ENCODE results near the gene PDXDC1. TPM values are rescaled to one million over a fixed set of nuclear protein-coding genes. Genes with fewer than 3 reads are reported as not detected.
"Not testable (repeated sequence)": the region's sequence is repeated elsewhere in the genome, so short reads cannot be mapped to it uniquely, and the experiment has no call there.

Gene PDXDC1
- total RNA-seq, 1 experiment from 2014 or later, result 75.9 TPM

DNA sequence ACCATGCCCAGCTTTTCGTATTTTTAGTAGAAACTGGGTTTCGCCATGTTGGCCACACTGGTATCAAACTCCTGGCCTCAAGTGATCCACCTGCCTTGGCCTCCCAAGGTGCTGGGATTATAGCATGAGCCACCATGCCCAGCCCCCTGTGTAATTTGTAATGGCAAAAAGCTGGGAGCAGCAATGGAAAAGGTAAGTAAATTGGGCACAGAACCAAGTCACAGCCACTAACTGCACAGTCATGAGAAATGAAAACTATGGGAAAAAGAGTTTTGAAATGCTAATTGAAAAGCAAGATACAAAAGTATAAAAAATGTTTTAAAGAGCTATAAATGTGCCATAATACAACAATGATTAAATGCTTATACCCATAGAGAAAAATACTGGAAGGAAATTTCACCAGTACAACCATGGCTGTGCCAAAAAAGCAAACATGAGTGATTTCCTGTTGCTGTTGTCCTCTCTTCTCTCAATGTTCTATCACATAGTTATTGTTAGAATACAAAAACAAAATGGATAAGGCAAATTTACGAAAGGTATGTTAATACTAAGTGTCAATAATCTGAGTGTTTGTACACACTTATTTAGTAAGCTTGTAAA, 74.9 kb downstream of the PDXDC1 start:
- Histone ChIP-seq H3K9me3 (replicated peaks) (no peaks in the 10 kb centered on the region), H3K27ac (no peak overlapping the region), H3K27me3 (replicated peaks) (no peaks in the 10 kb centered on the region), H3K4me1 (replicated peaks) (no peaks in the 10 kb centered on the region), H3K36me3 (peaks cover 16% of the 10 kb centered on the region), H3K4me3 (no peak overlapping the region)
- no peak for DNase-seq (ENCODE audit: low read depth in 1 of 2, low spot score in 2 of 2)

DNA sequence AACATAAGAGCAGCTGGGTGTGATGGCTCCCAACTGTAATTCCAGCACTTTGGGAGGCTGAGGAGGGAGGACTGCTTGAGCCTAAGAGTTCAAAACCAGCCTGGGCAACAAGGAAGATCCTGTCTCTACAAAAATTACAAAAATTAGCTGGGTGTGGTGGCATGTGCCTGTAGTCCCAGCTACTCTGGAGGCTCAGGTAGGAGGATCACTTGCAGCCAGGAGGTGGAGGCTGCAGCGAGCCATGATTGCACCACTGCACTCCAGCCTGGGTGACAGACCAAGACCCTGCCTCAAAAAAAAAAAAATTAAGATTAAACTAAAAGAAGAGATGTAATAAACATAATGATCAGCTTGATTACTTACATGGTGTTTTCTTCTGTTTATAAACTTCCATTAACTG, 75.6 kb downstream of the PDXDC1 start:
- not testable (repeated sequence) for DNase-seq (ENCODE audit: low read depth in 1 of 2, low spot score in 2 of 2); H3K27me3 ChIP-seq (replicated peaks); H3K27ac ChIP-seq; H3K4me3 ChIP-seq; H3K9me3 ChIP-seq (replicated peaks); H3K4me1 ChIP-seq (replicated peaks)
- H3K36me3 ChIP-seq, result peaks cover 19% of the 10 kb centered on the region

DNA sequence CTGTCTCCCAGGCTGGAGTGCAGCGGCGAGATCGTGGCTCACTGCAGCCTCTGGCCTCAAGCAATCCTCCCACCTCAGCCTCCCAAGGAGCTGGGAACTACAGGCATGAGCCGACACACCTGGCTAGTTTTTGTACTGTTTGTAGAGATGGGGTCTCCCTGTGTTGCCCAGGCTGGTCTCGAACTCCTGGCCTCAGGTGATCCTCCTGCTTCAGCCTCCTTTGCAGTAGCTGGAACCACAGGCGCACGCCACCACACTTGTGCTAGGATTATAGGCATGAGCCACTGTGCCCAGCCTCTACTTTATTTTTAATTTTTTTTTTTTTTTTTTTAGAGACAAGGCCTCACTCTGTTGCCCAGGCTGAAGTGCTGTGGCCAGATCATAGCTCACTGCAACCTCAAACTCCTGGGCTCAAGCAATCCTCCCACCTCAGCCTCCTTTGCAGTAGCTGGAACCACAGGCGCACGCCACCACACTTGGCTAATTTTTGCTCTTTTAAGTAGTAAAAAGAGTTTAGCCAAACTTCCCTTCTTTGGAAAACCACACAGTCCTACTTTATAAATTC, 76.6 kb downstream of the PDXDC1 start:
- Histone ChIP-seq H3K4me3 (no peak overlapping the region), H3K4me1 (replicated peaks) (peaks cover 3% of the 10 kb centered on the region), H3K36me3 (peaks cover 15% of the 10 kb centered on the region), H3K9me3 (replicated peaks) (no peaks in the 10 kb centered on the region), H3K27me3 (replicated peaks) (no peaks in the 10 kb centered on the region), H3K27ac (no peak overlapping the region)
- DNase-seq (ENCODE audit: low read depth in 1 of 2, low spot score in 2 of 2), result no peak

DNA sequence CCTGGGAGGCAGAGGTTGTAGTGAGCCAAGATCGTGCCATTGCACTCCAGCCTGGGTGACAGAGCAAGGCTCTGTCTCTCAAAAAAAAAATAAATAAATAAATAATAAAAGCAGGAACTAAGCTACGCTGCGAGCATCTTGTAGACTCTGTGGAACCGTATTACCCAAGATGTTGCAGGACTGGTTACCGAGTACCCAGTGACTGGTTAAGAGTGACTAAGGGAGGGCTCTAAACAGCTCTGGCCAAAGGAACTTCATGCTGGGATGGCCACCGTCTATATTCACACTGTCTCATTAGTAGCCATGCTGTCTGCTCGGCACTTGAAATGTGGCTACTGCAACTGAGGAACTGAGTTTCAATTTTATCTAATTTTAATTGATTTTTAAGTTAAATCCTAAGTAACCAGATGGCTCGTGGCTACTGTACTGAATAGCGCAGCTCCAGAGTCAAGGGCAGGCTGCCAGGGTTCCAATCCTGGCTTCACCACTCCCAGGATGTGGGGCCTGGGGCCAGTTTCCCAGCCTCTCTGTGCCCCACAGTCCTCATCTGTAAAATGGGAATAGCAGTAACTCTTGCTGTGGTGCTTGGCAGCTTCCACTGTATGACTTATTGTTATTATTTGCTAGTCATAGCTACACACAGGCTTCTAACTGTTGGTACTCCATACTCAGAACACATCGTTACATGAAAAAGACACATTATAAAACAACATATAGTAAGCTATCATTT, 78.1 kb downstream of the PDXDC1 start:
- no peak overlapping the region for H3K4me3 ChIP-seq
- H3K4me1 ChIP-seq (replicated peaks), result peaks cover 3% of the 10 kb centered on the region
- H3K27me3 ChIP-seq (replicated peaks), result no peaks in the 10 kb centered on the region
- peaks cover 5% of the 10 kb centered on the region for H3K36me3 ChIP-seq
- no peak overlapping the region for H3K27ac ChIP-seq
- no peak for DNase-seq (ENCODE audit: low read depth in 1 of 2, low spot score in 2 of 2)
- H3K9me3 ChIP-seq (replicated peaks), result no peaks in the 10 kb centered on the region

DNA sequence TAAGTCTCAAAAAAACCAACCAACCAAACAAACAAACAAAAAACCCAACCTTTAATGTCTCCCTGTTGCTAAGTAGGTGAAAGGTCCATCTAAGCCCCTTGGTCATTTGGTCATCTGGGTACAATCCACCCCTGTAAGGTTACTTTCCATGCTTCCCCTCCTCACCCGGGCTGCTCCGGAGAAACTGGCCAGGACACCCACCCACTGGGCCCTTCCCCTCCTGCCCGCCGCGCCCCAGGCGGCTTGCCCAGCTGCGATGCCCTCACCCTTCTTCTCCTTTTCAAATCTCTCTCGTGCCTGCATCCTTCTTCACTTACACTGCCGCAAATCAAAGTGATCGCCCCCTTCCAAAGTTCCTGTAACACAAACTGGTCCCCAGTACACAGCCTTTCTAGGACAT, 79.1 kb downstream of the PDXDC1 start:
- Histone ChIP-seq H3K4me3 (no peak overlapping the region), H3K27ac (no peak overlapping the region)
- DNase-seq (ENCODE audit: low read depth in 1 of 2, low spot score in 2 of 2), result no peak

DNA sequence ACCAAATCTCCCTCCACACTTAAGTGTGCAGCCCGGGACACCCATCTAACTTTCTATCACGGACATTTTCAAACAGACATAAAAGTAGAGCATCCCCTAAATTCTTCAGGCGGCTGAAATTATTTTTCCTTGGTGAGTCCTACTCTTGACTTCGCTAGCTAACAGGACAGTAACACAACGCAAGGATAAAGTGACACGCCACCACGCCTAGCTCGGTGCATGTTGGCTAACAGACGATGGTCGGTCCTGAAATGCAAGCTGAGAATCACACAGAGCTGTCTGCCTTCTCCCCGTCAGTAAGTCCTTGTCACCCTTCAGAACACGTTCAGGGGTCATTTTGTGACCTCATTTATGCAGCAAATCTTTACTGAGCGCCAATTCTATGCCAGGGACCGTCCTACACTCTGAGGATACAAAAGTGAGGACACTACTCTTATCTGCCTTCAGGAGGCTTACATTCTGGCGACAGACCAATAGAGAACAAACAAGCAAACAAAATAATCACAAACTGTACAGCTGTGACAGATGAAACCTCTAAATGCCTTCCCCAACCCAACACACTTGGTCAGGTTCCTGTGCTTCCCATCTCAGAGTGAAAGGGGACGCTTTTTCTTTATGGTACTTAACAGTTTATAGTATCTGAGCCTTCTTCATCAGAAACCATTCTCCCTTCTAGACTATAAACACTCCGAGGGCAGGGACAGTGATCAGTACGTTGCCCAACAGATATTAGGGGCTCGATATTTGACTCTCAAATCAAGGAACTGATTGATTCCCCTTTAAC, 79.7 kb downstream of the PDXDC1 start:
- Histone ChIP-seq H3K4me1 (replicated peaks) (peaks cover 3% of the 10 kb centered on the region), H3K4me3 (peak overlapping the region; percentile 90), H3K27me3 (replicated peaks) (no peaks in the 10 kb centered on the region), H3K9me3 (replicated peaks) (no peaks in the 10 kb centered on the region), H3K27ac (no peak overlapping the region), H3K36me3 (peaks cover 13% of the 10 kb centered on the region)
- no peak for DNase-seq (ENCODE audit: low read depth in 1 of 2, low spot score in 2 of 2)

More for the DNA sequence above, 79.1 kb downstream of the PDXDC1 start:
- Histone ChIP-seq H3K36me3 (peaks cover 7% of the 10 kb centered on the region), H3K9me3 (replicated peaks) (no peaks in the 10 kb centered on the region), H3K27me3 (replicated peaks) (no peaks in the 10 kb centered on the region), H3K4me1 (replicated peaks) (peaks cover 3% of the 10 kb centered on the region)

DNA sequence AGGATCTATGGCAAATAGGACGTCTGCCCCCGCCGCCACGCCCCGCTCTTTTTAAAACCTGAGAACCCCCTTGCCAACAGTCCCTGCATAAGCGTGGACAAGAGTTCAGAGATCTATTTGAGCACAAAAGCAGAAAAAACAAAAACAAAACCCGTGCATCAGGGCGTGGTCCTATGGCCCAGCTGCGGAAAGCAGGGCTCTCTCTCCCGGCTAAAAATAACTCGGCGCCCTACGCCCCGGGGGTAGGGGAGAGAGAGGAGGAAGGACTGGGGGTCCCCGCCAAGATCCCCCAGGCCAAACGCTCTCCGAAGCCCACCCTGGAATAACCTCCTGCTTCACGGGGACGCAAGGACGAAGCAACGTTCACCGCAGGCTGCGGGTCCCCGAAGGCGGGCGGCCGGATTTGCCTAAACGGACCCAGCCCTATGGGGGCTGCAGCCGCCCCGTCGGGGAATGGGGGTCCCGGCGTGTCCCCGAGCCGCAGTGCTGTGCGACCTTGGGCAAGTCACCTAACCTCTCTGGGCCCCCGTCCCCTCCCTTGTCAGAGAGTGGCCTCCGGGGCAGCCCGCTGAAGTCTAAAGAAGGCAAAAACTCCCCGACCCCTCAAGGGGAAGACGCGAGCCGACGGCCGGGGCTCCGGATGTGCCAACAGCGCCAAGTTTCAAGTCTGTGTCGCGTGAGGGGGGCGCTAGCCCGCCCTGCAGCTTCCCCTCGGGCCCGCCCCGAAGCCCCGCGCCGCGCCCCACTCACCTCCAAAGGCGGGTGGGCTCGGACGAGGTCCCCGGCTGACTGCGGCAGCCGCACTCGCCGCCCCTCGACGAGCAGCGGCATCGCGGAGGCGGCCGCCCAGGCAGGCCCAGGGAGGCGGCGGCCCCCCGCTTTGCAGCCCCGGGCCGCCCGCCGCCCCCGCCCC, 80.6 kb downstream of the PDXDC1 start:
- peak overlapping the region; percentile 46 for H3K27ac ChIP-seq
- no peaks in the 10 kb centered on the region for H3K27me3 ChIP-seq (replicated peaks)
- peak; percentile 62 to 68 for DNase-seq (ENCODE audit: low read depth in 1 of 2, low spot score in 2 of 2)
- H3K36me3 ChIP-seq, result peaks cover 18% of the 10 kb centered on the region
- H3K4me1 ChIP-seq (replicated peaks), result peaks cover 3% of the 10 kb centered on the region
- peak overlapping the region; percentile 90 for H3K4me3 ChIP-seq
- H3K9me3 ChIP-seq (replicated peaks), result no peaks in the 10 kb centered on the region

DNA sequence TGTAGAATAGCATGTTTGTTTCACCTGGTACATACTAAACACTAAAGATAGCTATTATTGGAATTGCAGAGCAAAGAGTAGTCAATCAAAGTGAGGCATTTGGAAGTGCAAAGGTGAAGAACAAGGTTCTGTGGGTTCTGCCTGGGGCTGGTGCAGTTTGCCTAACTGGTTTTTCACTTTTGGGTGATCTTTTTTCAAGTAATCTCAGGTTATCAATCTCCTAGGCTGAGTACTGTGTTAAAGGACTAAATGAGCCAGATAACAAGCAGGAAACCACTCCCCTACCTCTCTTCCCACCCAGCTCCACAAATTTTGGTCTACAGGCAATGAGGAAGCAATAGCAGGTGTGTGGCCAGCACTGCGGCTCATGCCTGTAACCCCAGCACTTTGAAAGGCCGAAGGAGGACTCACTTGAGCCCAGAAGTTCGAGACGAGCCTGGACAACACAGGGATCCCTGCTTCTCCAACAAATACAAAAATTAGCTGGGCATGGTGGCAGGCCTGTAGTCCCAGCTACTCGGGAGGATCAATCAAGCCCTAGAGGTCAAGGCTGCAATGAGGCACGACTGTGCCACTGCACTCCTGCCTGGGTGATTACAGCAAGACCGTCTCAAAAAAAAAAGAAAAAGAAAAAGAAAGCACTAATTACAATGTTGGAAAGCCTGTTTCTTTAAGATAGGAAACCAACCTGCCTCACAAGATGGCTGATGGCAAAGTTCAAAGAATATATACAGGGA, 83.0 kb downstream of the PDXDC1 start:
- H3K36me3 ChIP-seq, result peaks cover 37% of the 10 kb centered on the region
- H3K4me3 ChIP-seq, result no peak overlapping the region
- DNase-seq (ENCODE audit: low read depth in 1 of 2, low spot score in 2 of 2), result no peak
- no peaks in the 10 kb centered on the region for H3K27me3 ChIP-seq (replicated peaks)
- peaks cover 3% of the 10 kb centered on the region for H3K4me1 ChIP-seq (replicated peaks)
- no peak overlapping the region for H3K27ac ChIP-seq
- H3K9me3 ChIP-seq (replicated peaks), result no peaks in the 10 kb centered on the region

DNA sequence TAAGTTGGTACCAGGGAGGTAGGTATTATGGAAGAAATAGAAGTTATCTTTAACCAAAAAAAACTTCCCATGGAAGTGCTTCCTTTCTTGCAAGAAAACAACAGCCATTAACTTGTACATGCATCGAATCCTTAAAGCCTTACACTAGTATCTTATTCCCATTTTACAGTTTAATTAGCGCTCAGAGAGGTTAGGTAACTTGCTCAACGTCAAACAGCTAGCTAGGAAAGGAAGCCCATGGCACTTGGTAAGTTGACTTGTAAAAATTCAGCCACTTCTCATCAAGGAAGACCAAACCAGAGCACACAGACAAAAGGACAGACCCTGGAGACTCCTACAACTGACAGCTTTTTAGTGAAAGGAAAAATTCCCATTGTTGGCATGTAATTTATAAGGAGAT, 84.5 kb downstream of the PDXDC1 start:
- Histone ChIP-seq H3K4me3 (no peak overlapping the region), H3K4me1 (replicated peaks) (peaks cover 3% of the 10 kb centered on the region), H3K27me3 (replicated peaks) (no peaks in the 10 kb centered on the region), H3K9me3 (replicated peaks) (no peaks in the 10 kb centered on the region), H3K27ac (no peak overlapping the region), H3K36me3 (peaks cover 37% of the 10 kb centered on the region)
- no peak for DNase-seq (ENCODE audit: low read depth in 1 of 2, low spot score in 2 of 2)

DNA sequence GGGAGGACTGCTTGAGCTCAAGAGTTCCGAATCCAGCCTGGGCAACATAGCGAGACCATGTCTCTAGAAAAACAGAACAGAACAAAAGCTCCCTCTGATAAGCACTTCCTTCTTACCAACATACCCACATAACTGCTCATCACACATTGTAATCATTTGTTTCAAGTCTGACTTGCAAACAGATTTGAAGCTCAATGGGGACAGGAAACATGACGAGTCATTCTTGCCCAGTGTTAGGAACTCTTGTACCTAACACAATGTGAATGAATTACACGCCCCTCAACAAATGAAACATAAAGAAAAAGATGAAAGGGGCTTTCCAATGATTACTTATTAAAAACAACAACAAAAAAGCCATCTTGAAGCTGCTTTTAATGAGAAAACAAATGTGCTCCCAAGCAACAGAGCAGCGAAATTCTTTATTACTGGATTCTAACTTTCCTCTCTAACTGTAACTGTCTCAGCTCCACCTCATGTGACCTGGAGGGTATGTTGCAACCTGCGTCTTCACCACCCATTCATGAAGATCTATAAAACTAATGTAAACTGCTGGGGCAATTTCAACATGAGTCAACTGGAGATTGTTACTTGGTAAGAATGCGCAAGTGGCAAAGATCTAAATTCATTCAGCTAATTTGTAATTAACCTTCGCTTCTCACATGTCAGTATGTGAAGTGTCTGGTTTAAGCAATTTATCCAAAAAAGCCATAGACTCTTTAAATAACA, 87.4 kb downstream of the PDXDC1 start:
- not testable (repeated sequence) for DNase-seq (ENCODE audit: low read depth in 1 of 2, low spot score in 2 of 2); H3K4me1 ChIP-seq (replicated peaks); H3K27ac ChIP-seq; H3K4me3 ChIP-seq; H3K9me3 ChIP-seq (replicated peaks); H3K27me3 ChIP-seq (replicated peaks)
- peaks cover 36% of the 10 kb centered on the region for H3K36me3 ChIP-seq

DNA sequence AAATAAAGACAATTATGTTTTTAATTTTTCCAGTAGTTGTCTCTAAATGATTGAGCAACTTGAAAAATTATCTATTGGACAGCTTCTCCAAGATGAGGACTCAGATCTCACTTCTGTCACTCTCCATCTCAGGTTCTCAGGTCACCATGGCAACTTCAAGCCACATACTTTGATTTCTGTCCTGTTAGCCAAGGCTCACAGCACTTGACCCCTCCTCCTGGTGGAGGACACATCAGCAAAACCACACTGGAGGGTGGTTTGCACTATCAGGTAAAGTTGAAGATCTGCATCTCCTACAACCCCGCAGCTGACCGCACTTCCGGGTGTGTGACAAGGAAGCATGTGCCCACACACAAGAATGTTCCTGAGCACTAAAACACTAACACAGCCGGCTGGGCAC, 91.1 kb downstream of the PDXDC1 start:
- H3K4me3 ChIP-seq, result not testable (repeated sequence)

DNA sequence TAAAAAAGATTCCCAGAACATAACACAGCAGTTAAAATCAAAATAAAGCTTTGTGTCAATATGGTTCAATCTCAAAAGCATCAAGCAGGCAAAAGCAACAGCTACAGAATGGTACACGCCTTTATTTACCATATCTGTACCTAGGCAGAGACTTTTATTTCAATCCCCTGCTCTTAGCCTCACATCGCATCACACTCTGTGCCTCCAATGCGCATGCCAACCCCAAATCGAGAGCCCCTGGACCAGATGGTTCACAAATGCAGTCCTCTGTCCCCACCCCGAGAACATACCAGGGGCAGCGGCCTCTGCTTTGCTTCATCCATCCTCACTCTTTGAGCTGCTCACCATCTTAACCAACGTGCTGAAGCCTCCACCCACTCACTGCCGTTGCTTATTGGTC, 91.9 kb downstream of the PDXDC1 start:
- not testable (repeated sequence) for DNase-seq (ENCODE audit: low read depth in 1 of 2, low spot score in 2 of 2); H3K4me3 ChIP-seq; H3K4me1 ChIP-seq (replicated peaks); H3K9me3 ChIP-seq (replicated peaks); H3K27me3 ChIP-seq (replicated peaks); H3K27ac ChIP-seq
- peaks cover 21% of the 10 kb centered on the region for H3K36me3 ChIP-seq

More for the DNA sequence above, 91.1 kb downstream of the PDXDC1 start:
- H3K9me3 ChIP-seq (replicated peaks); DNase-seq (ENCODE audit: low read depth in 1 of 2, low spot score in 2 of 2); H3K27me3 ChIP-seq (replicated peaks); H3K4me1 ChIP-seq (replicated peaks); H3K27ac ChIP-seq: not testable (repeated sequence)
- peaks cover 28% of the 10 kb centered on the region for H3K36me3 ChIP-seq
